Mucosa of gallbladder (tissue), 1 donor: ENCODE results near the gene DIS3. TPM values are rescaled to one million over a fixed set of nuclear protein-coding genes. Genes with fewer than 3 reads are reported as not detected.
"Not testable (repeated sequence)": the region's sequence is repeated elsewhere in the genome, so short reads cannot be mapped to it uniquely, and the experiment has no call there.

Experiments used
- DNase-seq: peaks from one replicate; pipeline ENCODE4 v3.0.0-alpha.2; 2020; ENCODE audit warnings: low spot score
- total RNA-seq: library from RNA; stranded (reverse); gene quantifications from one replicate; pipeline ENCODE4 v1.2.1, GENCODE V29; 2021
- donor health status: DM: no; HTN: no; CAD: no.

The DIS3 gene
- total RNA-seq, 1 donor from 2014 or later: 29.1 TPM

DNA sequence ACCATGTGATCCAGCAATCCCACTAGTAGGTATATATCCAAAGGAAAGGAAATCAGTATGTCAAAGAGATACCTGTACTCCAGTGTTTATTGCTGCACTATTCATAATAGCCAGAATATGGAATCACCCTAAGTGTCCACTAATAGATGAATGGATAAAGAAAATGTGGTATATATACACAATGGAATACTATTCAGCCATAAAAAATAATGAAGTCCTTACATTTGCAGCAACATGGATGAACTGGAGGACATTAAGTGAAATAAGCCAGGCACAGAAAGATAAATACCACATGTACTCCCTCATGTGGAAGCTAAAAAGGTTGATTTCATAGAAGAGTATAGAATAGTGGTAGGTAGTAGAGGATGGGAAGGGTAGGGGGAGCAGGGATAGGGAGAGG is 30.5 kb downstream of the DIS3 start:
- no peak for DNase-seq

DNA sequence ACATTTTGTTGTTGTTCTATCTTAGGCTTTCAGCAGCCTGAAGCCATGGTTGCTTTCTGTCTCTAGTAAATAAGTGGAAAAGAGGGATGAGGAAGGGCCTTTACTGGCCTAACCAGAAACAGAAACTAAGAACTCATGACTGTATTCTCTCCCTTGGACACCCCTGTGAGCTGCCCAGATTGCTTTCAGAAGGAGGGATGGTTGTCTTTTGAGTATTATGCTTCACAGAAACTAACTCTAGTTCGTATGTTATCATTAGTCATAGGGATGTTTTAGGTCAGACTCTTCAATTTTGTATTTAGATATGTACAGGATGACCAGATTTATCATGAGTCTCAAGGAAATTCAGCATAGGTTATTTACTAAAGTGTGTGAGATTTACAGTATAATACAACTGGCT is 36.4 kb downstream of the DIS3 start:
- DNase-seq: no peak

DNA sequence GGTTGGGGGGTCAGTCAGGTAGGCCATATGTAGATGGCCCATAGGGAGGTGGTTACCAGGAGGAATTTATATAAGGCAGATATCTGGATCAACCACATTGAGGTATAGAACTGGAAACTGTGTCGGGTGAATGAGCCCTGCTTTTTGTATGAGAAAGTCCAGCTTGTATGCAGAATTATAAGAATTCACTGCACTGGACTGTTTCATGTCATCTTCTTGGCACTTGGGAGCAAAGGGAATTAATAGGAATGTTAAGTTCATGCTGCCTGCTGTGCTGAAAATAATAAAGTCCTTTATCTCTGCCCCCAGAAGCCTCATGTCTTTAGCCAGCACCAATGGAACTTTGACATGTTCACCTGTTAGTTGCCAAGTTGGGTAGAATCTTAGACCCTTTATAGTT is 41.7 kb downstream of the DIS3 start:
- DNase-seq: no peak

DNA sequence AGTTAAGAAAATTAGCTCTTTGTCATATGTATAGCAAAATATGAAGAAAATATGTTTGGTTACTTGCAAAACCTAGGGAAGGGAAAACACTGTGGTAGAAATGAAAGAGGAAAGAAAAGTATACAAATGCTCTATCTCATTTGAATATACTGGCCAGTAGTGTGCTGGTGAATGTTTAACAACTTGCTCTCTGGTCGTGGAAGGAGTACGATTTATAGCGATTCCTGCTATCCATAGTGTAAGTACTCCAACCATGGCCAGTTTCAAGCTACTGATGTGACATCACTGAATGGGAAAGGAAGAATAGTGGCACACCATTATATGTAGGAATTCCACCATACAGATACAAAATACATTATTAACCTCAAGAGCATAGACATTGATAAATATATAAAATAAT is 44.7 kb downstream of the DIS3 start:
- no peak for DNase-seq

DNA sequence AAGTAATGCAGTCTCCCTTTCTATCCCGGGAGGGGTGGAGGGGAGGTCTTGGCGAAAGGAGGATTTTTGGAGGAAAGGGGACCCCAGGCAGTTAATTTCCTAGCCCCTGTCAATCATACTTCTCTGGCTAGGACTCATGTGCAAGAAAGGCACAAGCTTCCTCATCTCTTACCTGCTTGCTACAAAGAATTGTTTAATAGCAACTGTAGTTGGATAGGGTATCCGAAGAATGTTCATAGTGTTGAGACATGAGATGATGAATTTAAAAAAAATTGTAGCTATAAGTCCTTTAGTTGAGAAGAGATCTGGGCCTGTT is 53.5 kb downstream of the DIS3 start:
- no peak for DNase-seq

DNA sequence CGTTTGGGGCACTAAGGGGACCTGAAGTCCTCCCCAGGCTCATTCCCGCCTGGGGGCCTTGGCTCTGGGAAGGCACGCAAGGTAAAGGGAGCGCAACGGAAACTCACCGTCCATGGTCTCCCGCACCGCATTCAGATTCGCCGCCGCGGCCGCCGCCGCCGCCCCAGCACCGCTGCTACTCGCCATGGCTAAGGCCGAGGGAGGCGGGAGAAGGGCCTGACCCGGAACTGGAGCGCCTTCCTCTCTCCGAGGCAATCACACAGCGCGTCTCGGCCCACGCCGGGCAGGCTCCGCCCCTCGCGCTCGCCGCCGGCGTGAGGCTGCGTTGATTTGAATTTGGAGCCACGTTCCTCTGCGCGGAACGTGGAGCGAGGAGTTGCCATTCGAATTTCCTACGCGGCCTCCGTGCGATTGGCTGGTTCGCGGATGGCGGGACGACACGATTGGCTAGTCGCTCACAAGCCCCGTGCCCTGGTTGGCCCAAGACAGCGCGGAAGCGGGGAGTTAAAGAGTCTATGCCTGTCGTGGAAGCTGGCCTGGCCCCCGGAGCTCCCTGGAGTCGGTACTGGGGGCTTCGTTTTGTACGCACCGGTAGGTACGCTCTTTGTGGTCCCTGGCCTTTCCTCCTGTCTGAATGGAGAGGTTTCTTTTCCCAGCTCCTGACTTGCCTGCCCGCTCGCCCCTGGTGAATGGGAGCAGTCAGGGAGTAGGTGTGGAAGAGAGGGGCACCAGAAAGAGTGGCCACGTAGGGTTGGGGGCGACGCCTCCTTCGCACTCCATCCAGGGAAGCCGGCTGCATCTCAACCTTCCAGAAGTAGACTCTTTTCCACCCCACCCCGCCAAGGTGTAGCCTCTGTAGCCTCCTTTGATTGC is 54.0 kb downstream of the DIS3 start, which contains the start of the genes BORA and MZT1:
TSS of gene BORA (plus strand) at position 507 of the 873 bp plus-strand sequence. CDS start 1,018 bp downstream, outside the sequence.
TSS of gene MZT1 (minus strand) at position 213 of the 873 bp plus-strand sequence. CDS start at position 186, 27 bp downstream.
- DNase-seq: peak; percentile 97

DNA sequence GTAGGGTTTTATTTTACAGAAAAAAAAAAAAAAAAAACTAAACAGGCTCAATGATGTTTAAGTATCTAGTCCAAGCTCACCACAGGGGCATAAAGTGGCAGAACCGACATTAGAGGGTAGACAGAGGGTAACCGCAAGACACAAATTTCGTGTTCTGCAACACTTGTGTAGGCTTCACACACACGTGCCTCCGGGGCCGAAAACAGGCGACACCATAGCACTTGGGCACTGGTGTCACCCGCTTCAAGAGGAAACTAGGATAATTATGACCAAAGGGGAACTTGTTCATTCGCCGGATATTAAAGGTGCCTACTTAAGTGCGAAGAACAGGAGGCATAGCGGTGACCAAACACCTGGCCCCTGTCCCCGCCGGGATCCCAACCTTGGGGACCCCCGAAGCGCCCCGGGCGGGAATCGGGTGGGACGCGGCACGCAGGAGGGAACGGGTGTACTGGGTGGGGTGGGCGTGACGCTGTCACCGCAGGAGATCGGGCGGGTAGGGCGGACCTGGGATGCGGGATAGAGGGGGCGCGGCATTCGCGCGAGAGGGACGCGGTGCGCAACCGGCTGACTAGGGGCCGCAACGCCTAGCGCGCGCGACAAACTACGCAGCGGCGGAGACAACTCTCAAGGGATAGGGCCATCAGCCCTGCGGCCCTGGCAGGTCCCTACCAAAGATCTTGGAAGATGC is 54.8 kb downstream of the DIS3 start:
- no peak for DNase-seq

DNA sequence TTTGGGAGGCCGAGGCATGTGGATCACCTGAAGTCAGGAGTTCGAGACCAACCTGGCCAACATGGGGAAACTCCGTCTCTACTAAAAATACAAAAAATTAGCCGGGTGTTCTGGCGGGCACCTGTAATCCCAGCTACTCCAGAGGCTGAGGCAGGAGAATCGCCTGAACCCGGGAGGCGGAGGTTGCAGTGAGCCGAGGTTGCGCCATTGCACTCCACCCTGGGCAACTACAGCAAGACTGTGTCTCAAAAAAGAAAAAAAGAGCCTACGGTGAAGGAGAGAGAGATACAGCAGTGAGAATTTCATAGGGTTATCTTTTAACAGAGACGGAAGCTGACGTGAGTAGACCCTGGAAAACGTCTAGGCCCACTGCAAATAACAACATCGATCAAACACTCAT is 55.5 kb downstream of the DIS3 start:
- DNase-seq: not testable (repeated sequence)

DNA sequence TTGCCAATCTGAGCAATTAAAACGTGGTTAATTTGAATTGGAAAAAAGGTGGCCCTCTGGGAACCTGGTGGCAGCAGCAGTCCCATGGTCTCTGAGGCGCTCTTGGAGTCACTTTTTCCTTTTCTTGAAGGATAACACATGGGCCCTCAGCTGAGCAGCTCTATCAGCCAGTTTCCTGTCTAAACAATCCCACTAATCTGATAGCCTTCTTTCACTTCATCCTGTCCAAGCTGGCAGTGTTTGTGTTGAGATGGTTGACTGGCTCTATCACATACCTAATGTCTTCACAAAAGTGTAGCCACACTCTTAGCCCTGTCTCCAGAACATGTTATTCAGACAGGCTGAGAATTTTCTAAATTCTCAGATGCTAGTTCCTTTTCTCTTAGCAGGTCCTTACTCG is 64.9 kb downstream of the DIS3 start:
- no peak for DNase-seq

Other genes starting within 250 kb of the DIS3 start
- 4.7 TPM for gene MZT1, start 54.3 kb downstream of the DIS3 start, total RNA-seq
- gene BORA, start 54.0 kb downstream of the DIS3 start, total RNA-seq: 3.4 TPM
- 16.5 TPM for gene PIBF1, start 233 bp upstream of the DIS3 start, total RNA-seq